PC-9 (cell line): ENCODE measurements around the gene PHACTR3. TPM values are rescaled to one million over a fixed set of nuclear protein-coding genes. Genes with fewer than 3 reads are reported as not detected.

ENCODE experiments used
- BruUV-seq: library from RNA; stranded (reverse); fragments of 400-500 nt; replicated peaks from 2 replicates; lab custom pipeline; 2021; lab: Mats Ljungman, UMichigan
- CTCF ChIA-PET: fragments of 300-600 bp; sonication (Branson Sonifier 250); formaldehyde crosslinking; loops from one replicate; lab custom pipeline; 2022; ENCODE audit warnings: antibody characterized with exemption; lab: Charles Lee
- POLR2A ChIA-PET: fragments of 300-600 bp; sonication (Branson Sonifier 250); formaldehyde crosslinking; loops from one replicate; lab custom pipeline; 2022; ENCODE audit warnings: antibody characterized with exemption; ENCODE audit not compliant: unreplicated experiment; lab: Charles Lee
- DNase-seq, 2 experiments: peaks; one replicate each; pipeline versions ENCODE4 v3.0.0 to v3.0.0-alpha.2; 2015 to 2022; ENCODE audit warnings: mixed read lengths in 1 of 2
- H2AFZ ChIP-seq: fragments of 200-600 bp; sonication (generic); 2 replicates; pipeline ENCODE4 v1.8.1; 2017; ENCODE audit warnings: antibody characterized with exemption
- H3F3A ChIP-seq: fragments of 200-600 bp; sonication (generic); 2 replicates; pipeline ENCODE4 v1.8.1; 2017; ENCODE audit warnings: antibody characterized with exemption, mild to moderate bottlenecking, low read depth; ENCODE audit not compliant: insufficient read depth
- H3K27ac ChIP-seq: fragments of 200-600 bp; sonication (generic); 2 replicates; pipeline ENCODE4 v1.6.1; 2016; ENCODE audit warnings: mixed run types
- H3K27me3 ChIP-seq: fragments of 200-600 bp; sonication (generic); 2 replicates; pipeline ENCODE4 v1.6.1; 2016; ENCODE audit warnings: low read depth, mixed run types; ENCODE audit not compliant: insufficient read depth
- H3K36me3 ChIP-seq: fragments of 200-600 bp; sonication (generic); 2 replicates; pipeline ENCODE4 v1.6.1; 2016; ENCODE audit warnings: low read depth, mixed run types
- H3K4me1 ChIP-seq: fragments of 200-600 bp; sonication (generic); replicated peaks from 2 replicates; pipeline ENCODE4 v1.6.1; 2016; ENCODE audit warnings: mixed run types; ENCODE audit not compliant: insufficient read depth
- H3K4me2 ChIP-seq: fragments of 200-600 bp; sonication (generic); 2 replicates; pipeline ENCODE4 v1.6.1; 2017; ENCODE audit warnings: mixed run types
- H3K4me3 ChIP-seq: fragments of 200-600 bp; sonication (generic); 2 replicates; pipeline ENCODE4 v1.6.1; 2016; ENCODE audit warnings: mixed run types
- H3K79me2 ChIP-seq: fragments of 200-600 bp; sonication (generic); 2 replicates; pipeline ENCODE4 v1.6.1; 2017; ENCODE audit warnings: low read depth, mixed run types
- H3K9me2 ChIP-seq: fragments of 200-600 bp; sonication (generic); 2 replicates; pipeline ENCODE4 v1.8.1; 2017; ENCODE audit warnings: mild to moderate bottlenecking; ENCODE audit not compliant: insufficient read depth
- H3K9me3 ChIP-seq: fragments of 200-600 bp; sonication (generic); 2 replicates; pipeline ENCODE4 v1.8.1; 2016; ENCODE audit warnings: low read depth; ENCODE audit not compliant: insufficient read depth
- H4K20me1 ChIP-seq: fragments of 200-600 bp; sonication (generic); 2 replicates; pipeline ENCODE4 v1.8.1; 2017; ENCODE audit not compliant: insufficient read depth
- CTCF ChIP-seq: fragments of 200-600 bp; sonication (generic); conservative IDR thresholded peaks from 2 replicates; pipeline ENCODE4 v1.6.1; 2017; ENCODE audit warnings: mixed run types, antibody characterized with exemption, mild to moderate bottlenecking, moderate library complexity
- EZH2 ChIP-seq: fragments of 200-600 bp; sonication (generic); IDR thresholded peaks from 2 replicates; pipeline ENCODE4 v1.8.0; 2017; ENCODE audit warnings: antibody characterized with exemption, low read depth
- intact Hi-C: fragments of 100-400 bp; cut with micrococcal nuclease; formaldehyde crosslinking; loops from one replicate; pipeline ENCODE4 v1.10.0; 2022; ENCODE audit not compliant: unreplicated experiment
- total RNA-seq: library from RNA; stranded (reverse); gene quantifications from 2 replicates; pipeline ENCODE4 v1.2.3, GENCODE V29; 2021

The PHACTR3 gene
- total RNA-seq, 1 experiment from 2014 or later: 0.41 TPM

GRCh38 chr20:59686404-59687346, 82.3 kb downstream of the PHACTR3 start:
- ChIA-PET POLR2A (no interaction called here), CTCF (no interaction called here)
- Histone ChIP-seq H3K27ac (no peak overlapping the region), H3K4me2 (no peak overlapping the region), H3K27me3 (peaks cover 84% of the 10 kb centered on the region), H2AFZ (no peak overlapping the region), H3K79me2 (no peaks in the 10 kb centered on the region), H3K9me2 (no peaks in the 10 kb centered on the region), H3F3A (no peaks in the 10 kb centered on the region), H3K36me3 (no peaks in the 10 kb centered on the region), H3K9me3 (no peaks in the 10 kb centered on the region), H4K20me1 (no peaks in the 10 kb centered on the region), H3K4me1 (no peaks in the 10 kb centered on the region), H3K4me3 (no peak overlapping the region)
- DNase-seq: no peak
- no TSS peak for BruUV-seq
- no peak for TF ChIP-seq CTCF
- TF ChIP-seq EZH2: no peak
- intact Hi-C loops: no loop called here

- Histone ChIP-seq H3K27me3 (peaks cover 84% of the 10 kb centered on the region), H3K9me3 (no peaks in the 10 kb centered on the region), H3K4me3 (no peak overlapping the region), H3K4me2 (no peak overlapping the region), H2AFZ (no peak overlapping the region), H3K36me3 (no peaks in the 10 kb centered on the region), H3K4me1 (no peaks in the 10 kb centered on the region), H4K20me1 (no peaks in the 10 kb centered on the region), H3K27ac (no peak overlapping the region), H3K79me2 (no peaks in the 10 kb centered on the region), H3K9me2 (no peaks in the 10 kb centered on the region), H3F3A (no peaks in the 10 kb centered on the region)
- BruUV-seq: no TSS peak
- intact Hi-C loops: no loop called here
- no peak for DNase-seq
- ChIA-PET CTCF (no interaction called here), POLR2A (no interaction called here)
- no peak for TF ChIP-seq CTCF
- no peak for TF ChIP-seq EZH2
Measured at GRCh38 chr20:59688356-59688755, 84.0 kb downstream of the PHACTR3 start.

- Histone ChIP-seq H3K27ac (no peak overlapping the region), H3F3A (no peaks in the 10 kb centered on the region), H3K4me2 (no peak overlapping the region), H4K20me1 (no peaks in the 10 kb centered on the region), H2AFZ (no peak overlapping the region), H3K27me3 (peaks cover 84% of the 10 kb centered on the region), H3K4me1 (no peaks in the 10 kb centered on the region), H3K9me3 (no peaks in the 10 kb centered on the region), H3K9me2 (no peaks in the 10 kb centered on the region), H3K4me3 (no peak overlapping the region), H3K79me2 (no peaks in the 10 kb centered on the region), H3K36me3 (no peaks in the 10 kb centered on the region)
- CTCF ChIA-PET: no interaction called here
- no peak for TF ChIP-seq CTCF
- TF ChIP-seq EZH2: no peak
- POLR2A ChIA-PET: no interaction called here
- intact Hi-C loops: no loop called here
- no peak for DNase-seq
- no TSS peak for BruUV-seq
Measured at GRCh38 chr20:59688999-59689398, 84.7 kb downstream of the PHACTR3 start.
